ENCODE results near the gene ATP1A1.

- no peak for TF ChIP-seq CTCF (IDR thresholded peaks at IDR 0.05 in 4 of 5, conservative IDR thresholded peaks at IDR 0.05 in 1 of 5)
- no peak for TF ChIP-seq POLR2A (IDR thresholded peaks at IDR 0.05)
Observed at GRCh38 chr1:116335850-116336624, 37.0 kb upstream of the ATP1A1 start.

All from gastrocnemius medialis (tissue), 4 donors.